Measurements from ENCODE around the gene CADPS2. TPM values are rescaled to one million over a fixed set of nuclear protein-coding genes. Genes with fewer than 3 reads are reported as not detected.
"Not testable (repeated sequence)": the region's sequence is repeated elsewhere in the genome, so short reads cannot be mapped to it uniquely, and the experiment has no call there.

Gene CADPS2
- total RNA-seq, 1 donor: 27.2 TPM

DNA sequence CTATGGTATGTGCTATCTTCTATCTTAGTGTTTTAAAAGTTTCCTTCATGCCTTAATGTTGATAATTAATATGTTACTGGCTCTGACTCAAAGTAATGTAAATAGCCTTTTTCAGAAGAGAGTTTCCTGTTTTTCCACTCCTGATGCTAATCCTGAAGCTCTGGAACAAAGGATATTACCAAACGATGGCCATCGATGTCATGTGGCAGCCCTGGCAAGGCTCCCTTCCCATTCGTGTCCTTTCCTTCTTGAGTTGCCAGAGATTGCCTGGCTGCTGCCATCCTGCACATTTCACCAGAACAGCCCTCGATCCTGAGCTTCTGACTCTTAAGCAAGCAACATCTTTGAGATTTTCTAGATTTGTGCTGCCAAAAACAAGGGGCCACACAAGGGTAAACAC, 233.4 kb downstream of the CADPS2 start:
- H3K4me3 ChIP-seq (ENCODE audit: low read depth, low read length): no peak overlapping the region
- TF ChIP-seq, protein P1, sequence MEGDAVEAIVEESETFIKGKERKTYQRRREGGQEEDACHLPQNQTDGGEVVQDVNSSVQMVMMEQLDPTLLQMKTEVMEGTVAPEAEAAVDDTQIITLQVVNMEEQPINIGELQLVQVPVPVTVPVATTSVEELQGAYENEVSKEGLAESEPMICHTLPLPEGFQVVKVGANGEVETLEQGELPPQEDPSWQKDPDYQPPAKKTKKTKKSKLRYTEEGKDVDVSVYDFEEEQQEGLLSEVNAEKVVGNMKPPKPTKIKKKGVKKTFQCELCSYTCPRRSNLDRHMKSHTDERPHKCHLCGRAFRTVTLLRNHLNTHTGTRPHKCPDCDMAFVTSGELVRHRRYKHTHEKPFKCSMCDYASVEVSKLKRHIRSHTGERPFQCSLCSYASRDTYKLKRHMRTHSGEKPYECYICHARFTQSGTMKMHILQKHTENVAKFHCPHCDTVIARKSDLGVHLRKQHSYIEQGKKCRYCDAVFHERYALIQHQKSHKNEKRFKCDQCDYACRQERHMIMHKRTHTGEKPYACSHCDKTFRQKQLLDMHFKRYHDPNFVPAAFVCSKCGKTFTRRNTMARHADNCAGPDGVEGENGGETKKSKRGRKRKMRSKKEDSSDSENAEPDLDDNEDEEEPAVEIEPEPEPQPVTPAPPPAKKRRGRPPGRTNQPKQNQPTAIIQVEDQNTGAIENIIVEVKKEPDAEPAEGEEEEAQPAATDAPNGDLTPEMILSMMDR (IDR thresholded peaks at IDR 0.05; ENCODE audit: insufficient read depth, low read depth, low read length): no peak
- DNase-seq (ENCODE audit: low read depth): no peak

DNA sequence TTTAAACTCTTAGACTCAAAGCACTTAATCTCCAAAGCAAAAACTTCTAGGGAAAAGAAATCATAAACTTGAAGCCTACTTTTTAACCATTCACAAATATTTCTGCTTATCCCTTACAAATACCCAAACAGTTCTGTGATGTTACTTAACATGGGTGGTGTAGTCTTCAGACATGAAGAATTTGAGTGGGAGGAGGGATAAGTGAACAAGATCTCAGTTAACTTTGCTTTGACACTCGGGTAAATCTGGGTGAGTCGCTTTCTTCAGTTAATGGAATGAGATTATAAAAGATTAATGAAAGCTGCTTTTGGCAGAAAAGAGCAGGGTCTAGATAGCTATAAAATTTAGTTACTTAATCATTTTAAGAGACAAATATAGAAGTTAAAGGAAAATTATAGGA, 234.8 kb downstream of the CADPS2 start:
- DNase-seq (ENCODE audit: low read depth): peak; percentile 6
- TF ChIP-seq, protein P1 (IDR thresholded peaks at IDR 0.05; ENCODE audit: insufficient read depth, low read depth, low read length): no peak
- H3K4me3 ChIP-seq (ENCODE audit: low read depth, low read length): no peak overlapping the region

DNA sequence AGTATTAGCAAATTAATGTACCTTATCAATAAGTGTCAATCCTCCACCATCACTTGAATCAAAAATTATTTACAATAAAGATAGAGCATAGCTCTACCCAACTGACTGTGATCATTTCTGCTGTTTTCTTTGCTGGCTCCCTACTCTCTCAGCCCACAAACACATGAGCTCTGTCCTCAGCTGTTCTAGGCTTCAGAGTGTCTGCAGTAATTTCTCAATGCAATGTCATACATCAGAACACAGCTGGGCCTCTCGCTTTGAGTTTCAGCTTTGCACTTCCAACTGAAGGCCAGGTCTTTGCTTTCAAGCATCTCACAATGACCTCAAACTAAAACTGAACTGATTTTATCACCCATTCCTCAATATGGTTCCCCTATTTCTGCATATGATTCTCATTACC, 243.0 kb downstream of the CADPS2 start:
- H3K4me3 ChIP-seq (ENCODE audit: low read depth, low read length): no peak overlapping the region
- no peak for DNase-seq (ENCODE audit: low read depth)
- TF ChIP-seq, protein P1 (IDR thresholded peaks at IDR 0.05; ENCODE audit: insufficient read depth, low read depth, low read length): no peak

DNA sequence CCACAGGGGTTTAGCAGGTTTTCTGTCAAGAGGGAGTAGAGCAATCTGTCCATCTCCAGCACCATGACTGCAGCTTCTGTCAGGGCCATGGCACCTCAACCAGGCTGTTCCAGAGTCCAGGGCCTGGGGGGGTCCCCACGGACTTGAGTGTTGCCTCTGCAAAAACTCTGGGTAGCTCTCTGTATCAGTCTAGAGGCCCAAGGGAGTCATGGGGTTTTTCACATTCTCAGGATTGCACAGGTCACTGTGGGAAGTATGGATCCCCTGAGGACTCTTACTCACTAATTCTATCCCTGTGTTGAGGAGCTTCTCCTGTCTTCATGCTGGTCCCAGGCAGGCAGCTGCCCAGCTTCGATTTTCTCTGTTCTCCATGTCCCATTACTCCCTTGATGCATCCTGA, 247.8 kb downstream of the CADPS2 start:
- DNase-seq (ENCODE audit: low read depth): no peak
- TF ChIP-seq, protein P1 (IDR thresholded peaks at IDR 0.05; ENCODE audit: insufficient read depth, low read depth, low read length): no peak
- no peak overlapping the region for H3K4me3 ChIP-seq (ENCODE audit: low read depth, low read length)

DNA sequence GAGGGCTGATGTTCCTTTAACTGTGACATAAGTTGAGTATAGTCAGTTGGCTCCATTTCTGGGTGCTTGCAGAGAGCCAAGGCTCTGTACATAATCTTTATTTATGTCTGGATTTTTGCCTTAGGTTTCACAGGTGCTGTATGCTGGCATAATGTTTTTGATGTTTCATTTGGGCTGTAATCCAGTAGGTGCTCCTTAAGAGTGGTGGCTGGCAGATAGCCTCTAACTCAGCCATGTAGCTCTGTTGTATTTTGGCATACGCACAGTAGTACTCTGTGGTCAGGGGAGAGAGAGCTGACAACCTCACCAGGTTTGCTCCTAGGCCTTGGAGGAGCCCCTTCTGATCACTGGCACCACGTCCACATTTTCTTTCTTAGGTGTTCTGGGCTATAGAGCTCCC, 248.5 kb downstream of the CADPS2 start:
- DNase-seq (ENCODE audit: low read depth): no peak
- no peak overlapping the region for H3K4me3 ChIP-seq (ENCODE audit: low read depth, low read length)
- TF ChIP-seq, protein P1 (IDR thresholded peaks at IDR 0.05; ENCODE audit: insufficient read depth, low read depth, low read length): no peak

DNA sequence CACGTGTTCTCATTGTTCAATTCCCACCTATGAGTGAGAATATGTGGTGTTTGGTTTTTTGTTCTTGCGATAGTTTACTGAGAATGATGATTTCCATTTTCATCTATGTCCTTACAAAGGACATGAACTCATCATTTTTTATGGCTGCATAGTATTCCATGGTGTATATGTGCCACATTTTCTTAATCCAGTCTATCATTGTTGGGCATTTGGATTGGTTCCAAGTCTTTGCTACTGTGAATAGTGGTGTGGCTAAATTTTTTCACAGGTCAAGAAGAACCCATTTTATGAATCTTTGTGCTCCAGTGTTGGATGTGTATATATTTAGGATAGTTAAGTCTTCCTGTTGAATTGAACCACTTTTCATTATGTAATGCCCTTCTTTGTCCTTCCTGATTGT, 250.8 kb downstream of the CADPS2 start:
- DNase-seq (ENCODE audit: low read depth); H3K4me3 ChIP-seq (ENCODE audit: low read depth, low read length): not testable (repeated sequence)

DNA sequence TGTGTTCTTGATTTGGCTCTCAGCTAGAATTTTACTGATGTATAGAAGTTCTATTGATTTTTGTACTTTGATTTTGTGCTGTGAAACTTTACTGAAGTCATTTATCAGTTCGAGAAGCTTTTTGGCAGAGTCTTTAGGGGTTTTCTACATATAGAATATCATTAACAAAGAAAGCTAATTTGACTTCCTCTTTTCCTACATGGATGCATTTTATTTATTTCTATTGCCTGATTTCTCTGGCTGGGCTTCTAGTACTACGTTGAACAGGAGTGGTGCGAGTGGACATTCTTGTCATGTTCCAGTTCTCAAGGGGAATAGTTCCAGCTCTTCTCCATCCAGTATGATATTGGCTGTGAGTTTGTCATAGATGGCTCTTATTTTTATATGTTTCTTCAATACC, 252.8 kb downstream of the CADPS2 start:
- no peak for DNase-seq (ENCODE audit: low read depth)
- H3K4me3 ChIP-seq (ENCODE audit: low read depth, low read length): no peak overlapping the region
- TF ChIP-seq, protein P1 (IDR thresholded peaks at IDR 0.05; ENCODE audit: insufficient read depth, low read depth, low read length): no peak
